NCI-H526 (cell line): ENCODE results near the gene HOXD13.

ENCODE experiments used
- DNase-seq, 2 experiments: peaks; one replicate each; lab custom pipeline; 2025; lab: John Stamatoyannopoulos, UW

Gene HOXD13

GRCh38 chr2:176132205-176133171 lies 40.0 kb downstream of the HOXD13 start:
- peak; percentile 66 to 75 for DNase-seq

GRCh38 chr2:176133389-176133788 lies 40.9 kb downstream of the HOXD13 start:
- peak; percentile 44 to 63 for DNase-seq

- DNase-seq, result peak; percentile 95 to 97
Measured at GRCh38 chr2:176134035-176134434, 41.5 kb downstream of the HOXD13 start.

GRCh38 chr2:176135035-176135440 lies 42.5 kb downstream of the HOXD13 start:
- DNase-seq, result peak in 1 of 2 experiments; percentile 41

- DNase-seq, result no peak
Measured at GRCh38 chr2:176136374-176137251, 44.1 kb downstream of the HOXD13 start.

- no peak for DNase-seq
Measured at GRCh38 chr2:176137252-176137580, 44.7 kb downstream of the HOXD13 start.

GRCh38 chr2:176137906-176138305 lies 45.4 kb downstream of the HOXD13 start:
- no peak for DNase-seq

- DNase-seq, result no peak
Measured at GRCh38 chr2:176138526-176138922, 46.0 kb downstream of the HOXD13 start.

GRCh38 chr2:176138923-176139660 lies 46.6 kb downstream of the HOXD13 start:
- no peak for DNase-seq

- DNase-seq, result no peak
Measured at GRCh38 chr2:176139661-176140512, 47.4 kb downstream of the HOXD13 start.

GRCh38 chr2:176140513-176141317 lies 48.2 kb downstream of the HOXD13 start:
- peak; percentile 89 to 94 for DNase-seq

GRCh38 chr2:176142281-176142680 lies 49.8 kb downstream of the HOXD13 start:
- DNase-seq, result no peak
